GM21447 (cell line): ENCODE data around the gene HACD4.
"Not testable (repeated sequence)": the region's sequence is repeated elsewhere in the genome, so short reads cannot be mapped to it uniquely, and the experiment has no call there.

Source experiments
- ATAC-seq: cut with Tn5 transposase; IDR thresholded peaks from one replicate; pipeline ENCODE4 v1.9.1; 2021; ENCODE audit not compliant: unreplicated experiment

Gene HACD4

GRCh38 chr9:20973246-20973947, 58.0 kb downstream of the HACD4 start:
- ATAC-seq = not testable (repeated sequence)

- no peak for ATAC-seq
These were observed 58.8 kb downstream of the HACD4 start for GRCh38 chr9:20972684-20973083.

- ATAC-seq = no peak
These were observed 68.8 kb downstream of the HACD4 start for GRCh38 chr9:20962536-20963225.

- no peak for ATAC-seq
These were observed 80.7 kb downstream of the HACD4 start for GRCh38 chr9:20950707-20951106.
